Gastroesophageal sphincter (tissue), 4 donors: ENCODE data around the gene TRPC4AP. TPM values are rescaled to one million over a fixed set of nuclear protein-coding genes. Genes with fewer than 3 reads are reported as not detected.

ENCODE experiments used
- ATAC-seq: fragments of 150-250 bp; one replicate; pipeline ENCODE4 v1.9.1; 2016; ENCODE audit warnings: mild to moderate bottlenecking, moderate library complexity
- H3K27ac ChIP-seq, 4 donors: fragments of 200-600 bp; sonication (generic) in 3 of 4; 1 replicate in 3 of 4; 2 replicates in 1 of 4; pipeline ENCODE4 v1.5.1; 2016 to 2019
- H3K27me3 ChIP-seq: fragments of 200-600 bp; sonication (generic); one replicate; pipeline ENCODE4 v1.5.1; 2019
- H3K36me3 ChIP-seq, 2 donors: fragments of 200-600 bp; sonication (generic); one replicate each; pipeline ENCODE4 v1.5.1; 2019; ENCODE audit warnings: control low read depth in 1 of 2
- H3K4me1 ChIP-seq, 3 donors: fragments of 200-600 bp; sonication (generic); 1 replicate in 2 of 3; 2 replicates in 1 of 3; pipeline ENCODE4 v1.5.1; 2016 to 2019; ENCODE audit warnings: control low read depth in 2 of 3
- H3K4me3 ChIP-seq, 2 donors: fragments of 200-600 bp; sonication (generic); one replicate each; pipeline ENCODE4 v1.5.1; 2019; ENCODE audit warnings: mild to moderate bottlenecking in 1 of 2, moderate library complexity in 1 of 2
- H3K9me3 ChIP-seq, 3 donors: fragments of 200-600 bp; sonication (generic); one replicate each; pipeline ENCODE4 v1.5.1; 2017 to 2019; ENCODE audit warnings: control low read depth in 2 of 3
- EP300 ChIP-seq: sonication (generic); formaldehyde crosslinking; IDR thresholded peaks from one replicate; pipeline ENCODE4 v1.6.1; 2017; ENCODE audit warnings: antibody characterized with exemption, mild to moderate bottlenecking
- POLR2A ChIP-seq, 2 donors: fragments of 450-650 bp; IDR thresholded peaks; one replicate each; pipeline ENCODE4 v1.6.1; 2017; ENCODE audit warnings: antibody characterized with exemption in 2 of 2, mild to moderate bottlenecking in 2 of 2, moderate library complexity in 1 of 2
- POLR2AphosphoS5 ChIP-seq: sonication (generic); formaldehyde crosslinking; IDR thresholded peaks from one replicate; pipeline ENCODE4 v1.6.1; 2017; ENCODE audit warnings: antibody characterized with exemption
- WGBS, 2 donors: methylation state at CpG; one replicate each; pipeline ENCODE4 v1.1.5; 2018; ENCODE audit warnings: low coverage in 1 of 2; 5-methylcytosine and 5-hydroxymethylcytosine counted together
- total RNA-seq, 4 donors: library from RNA; depleted of rRNA; stranded (reverse); fragments of >200 nt; gene quantifications; one replicate each; pipeline ENCODE4 v1.1.0, GENCODE V29; 2016
- TF ChIP-seq, protein P1 (sequence below), 4 experiments: fragments of 200-600 bp in 2 of 4; fragments of 450-650 bp in 2 of 4; sonication (generic) in 1 of 4; IDR thresholded peaks; one replicate each; pipeline ENCODE4 v1.5.1; 2017 to 2019; ENCODE audit warnings: antibody characterized with exemption in 4 of 4, mild to moderate bottlenecking in 2 of 4, moderate library complexity in 2 of 4

TRPC4AP gene
- total RNA-seq, 4 donors from 2014 or later = 47.5 to 57.1 (median 52.4) TPM

DNA sequence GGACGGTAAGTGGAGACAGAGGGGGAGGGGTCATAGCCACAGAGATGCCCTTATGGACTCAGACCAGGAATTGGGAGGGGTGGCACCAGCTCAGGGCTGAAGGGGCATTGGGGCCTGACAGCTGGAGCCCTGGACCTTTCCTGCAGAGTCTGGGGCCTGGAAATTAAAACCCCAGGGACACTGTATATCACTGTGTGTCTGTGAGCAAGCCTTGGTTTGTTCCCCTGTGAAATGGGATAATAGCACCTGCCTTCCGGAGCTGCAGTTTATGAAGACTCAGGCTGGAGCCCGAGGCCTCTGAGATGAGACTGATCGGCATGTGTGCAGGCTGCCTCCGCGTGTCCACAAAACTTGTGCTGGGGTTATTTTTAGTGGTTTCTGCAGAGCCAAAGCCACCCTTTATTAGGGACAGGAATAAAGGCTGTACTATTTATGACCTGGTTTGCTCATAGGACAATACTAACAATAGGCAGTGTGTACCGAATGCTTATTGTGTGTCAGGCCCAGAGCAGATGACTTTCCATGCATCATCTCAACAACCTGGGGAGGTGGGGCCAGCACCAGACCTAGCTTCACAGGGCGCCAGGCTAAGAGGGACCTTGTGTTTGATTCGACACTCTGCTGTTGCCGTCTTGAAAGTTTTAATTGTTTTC is 114.4 kb downstream of the TRPC4AP start:
- H3K4me1 ChIP-seq = peaks cover 0 to under 1% (median 0%) of the 10 kb centered on the region in 3 donors
- H3K27me3 ChIP-seq = peaks cover 38% of the 10 kb centered on the region
- no peaks in the 10 kb centered on the region for H3K9me3 ChIP-seq
- TF ChIP-seq, protein P1, sequence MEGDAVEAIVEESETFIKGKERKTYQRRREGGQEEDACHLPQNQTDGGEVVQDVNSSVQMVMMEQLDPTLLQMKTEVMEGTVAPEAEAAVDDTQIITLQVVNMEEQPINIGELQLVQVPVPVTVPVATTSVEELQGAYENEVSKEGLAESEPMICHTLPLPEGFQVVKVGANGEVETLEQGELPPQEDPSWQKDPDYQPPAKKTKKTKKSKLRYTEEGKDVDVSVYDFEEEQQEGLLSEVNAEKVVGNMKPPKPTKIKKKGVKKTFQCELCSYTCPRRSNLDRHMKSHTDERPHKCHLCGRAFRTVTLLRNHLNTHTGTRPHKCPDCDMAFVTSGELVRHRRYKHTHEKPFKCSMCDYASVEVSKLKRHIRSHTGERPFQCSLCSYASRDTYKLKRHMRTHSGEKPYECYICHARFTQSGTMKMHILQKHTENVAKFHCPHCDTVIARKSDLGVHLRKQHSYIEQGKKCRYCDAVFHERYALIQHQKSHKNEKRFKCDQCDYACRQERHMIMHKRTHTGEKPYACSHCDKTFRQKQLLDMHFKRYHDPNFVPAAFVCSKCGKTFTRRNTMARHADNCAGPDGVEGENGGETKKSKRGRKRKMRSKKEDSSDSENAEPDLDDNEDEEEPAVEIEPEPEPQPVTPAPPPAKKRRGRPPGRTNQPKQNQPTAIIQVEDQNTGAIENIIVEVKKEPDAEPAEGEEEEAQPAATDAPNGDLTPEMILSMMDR (IDR thresholded peaks at IDR 0.05) = no peak
- TF ChIP-seq POLR2AphosphoS5 = no peak
- TF ChIP-seq EP300 = no peak
- TF ChIP-seq POLR2A (IDR thresholded peaks at IDR 0.05) = no peak
- no peak overlapping the region for H3K27ac ChIP-seq
- peak; percentile 8 for ATAC-seq
- whole genome bisulfite sequencing, 2 donors = 60 to 76% methylated on average over 3 to 4 of the region's 10 CpGs
- H3K4me3 ChIP-seq = no peak overlapping the region
- no peaks in the 10 kb centered on the region for H3K36me3 ChIP-seq

DNA sequence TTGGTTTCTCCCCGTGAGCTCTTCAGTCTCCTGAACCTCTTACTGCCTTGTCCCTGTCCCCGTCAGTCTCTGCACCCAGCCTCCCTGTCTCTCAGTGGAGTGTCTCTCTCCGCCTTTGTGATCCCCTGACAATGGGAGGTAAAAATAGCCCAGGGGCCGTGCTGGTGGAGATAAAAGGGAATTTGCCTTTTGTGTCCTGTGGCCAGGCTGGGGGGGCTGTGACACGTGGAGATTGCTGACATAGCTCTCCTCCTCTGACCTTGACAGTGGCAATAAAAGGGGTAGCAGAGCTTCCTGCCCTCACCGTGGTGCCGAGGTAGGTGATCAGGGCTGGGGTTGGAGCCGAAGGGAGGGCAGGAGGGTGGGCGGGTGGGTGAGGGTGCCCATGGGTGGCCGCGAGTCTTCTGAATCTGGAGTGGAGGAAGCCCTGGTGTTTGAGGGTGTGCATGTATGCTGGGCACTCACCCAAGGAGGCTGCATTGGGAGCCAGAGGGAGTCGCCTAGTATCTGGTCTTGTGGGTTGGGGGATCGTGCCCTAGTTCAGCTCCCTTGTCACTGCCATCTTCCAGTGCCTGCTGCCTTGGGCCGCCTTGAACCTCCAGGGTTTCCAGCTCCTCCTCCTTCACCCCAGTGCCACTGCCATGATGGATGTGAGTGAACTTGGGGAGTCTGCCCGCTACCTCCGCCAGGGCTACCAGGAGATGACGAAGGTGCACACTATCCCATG is 115.1 kb downstream of the TRPC4AP start:
- Histone ChIP-seq H3K27me3 (peaks cover 31% of the 10 kb centered on the region), H3K9me3 (no peaks in the 10 kb centered on the region), H3K36me3 (no peaks in the 10 kb centered on the region), H3K4me1 (no peaks in the 10 kb centered on the region), H3K27ac (no peak overlapping the region), H3K4me3 (no peak overlapping the region)
- TF ChIP-seq EP300 (no peak), POLR2A (IDR thresholded peaks at IDR 0.05) (no peak), POLR2AphosphoS5 (no peak)
- TF ChIP-seq, protein P1 (IDR thresholded peaks at IDR 0.05) = no peak
- WGBS, 2 donors = 38 to 43% methylated on average over 3 to 5 of the region's 17 CpGs
- ATAC-seq = no peak

DNA sequence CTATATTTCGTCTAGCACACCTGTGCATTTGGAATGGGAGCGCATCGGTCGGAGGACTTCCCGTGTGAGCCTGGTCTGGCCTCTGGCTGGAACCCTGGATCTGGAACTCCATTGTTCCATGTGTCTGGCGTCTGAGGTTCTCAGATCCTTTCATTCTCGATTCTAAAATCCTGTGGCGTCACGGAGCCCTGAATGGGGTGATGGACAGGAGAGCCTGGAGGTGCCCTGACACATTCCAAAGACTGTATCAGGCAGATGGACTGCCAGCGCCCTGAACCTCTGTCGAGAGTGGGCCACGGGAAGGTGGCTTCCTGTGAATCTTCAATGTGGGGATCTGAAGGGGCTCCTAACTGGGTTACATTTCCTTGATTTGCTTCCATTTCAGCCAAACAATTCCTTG is 116.3 kb downstream of the TRPC4AP start:
- WGBS, 2 donors = 67 to 70% methylated on average over 2 to 7 of the region's 12 CpGs
- Histone ChIP-seq H3K27me3 (peaks cover 19% of the 10 kb centered on the region), H3K4me3 (no peak overlapping the region), H3K4me1 (no peaks in the 10 kb centered on the region), H3K9me3 (no peaks in the 10 kb centered on the region), H3K27ac (no peak overlapping the region), H3K36me3 (no peaks in the 10 kb centered on the region)
- TF ChIP-seq POLR2A (IDR thresholded peaks at IDR 0.05) = no peak
- no peak for TF ChIP-seq POLR2AphosphoS5
- TF ChIP-seq, protein P1 (IDR thresholded peaks at IDR 0.05) = no peak
- TF ChIP-seq EP300 = no peak
- no peak for ATAC-seq

DNA sequence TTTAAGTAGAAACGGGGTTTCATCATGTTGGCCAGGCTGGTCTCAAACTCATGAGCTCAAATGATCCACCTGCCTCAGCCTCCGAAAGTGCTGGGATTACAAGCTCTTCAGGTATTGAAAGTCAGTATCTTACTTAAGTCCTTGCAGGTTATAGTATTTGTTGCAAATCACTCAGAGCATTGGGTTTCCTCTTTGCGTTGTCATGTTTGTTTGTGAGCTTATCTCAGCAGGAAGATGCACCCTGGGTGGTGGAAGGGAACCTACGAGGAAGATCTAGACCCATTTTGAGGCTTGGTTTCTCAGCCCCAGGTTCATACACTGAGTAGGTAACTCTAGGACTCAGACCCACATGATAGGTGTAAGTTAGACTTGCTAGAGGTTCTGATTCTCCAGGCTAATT is 118.4 kb downstream of the TRPC4AP start:
- Histone ChIP-seq H3K27ac (no peak overlapping the region), H3K27me3 (no peaks in the 10 kb centered on the region), H3K9me3 (no peaks in the 10 kb centered on the region), H3K4me1 (no peaks in the 10 kb centered on the region), H3K36me3 (no peaks in the 10 kb centered on the region), H3K4me3 (no peak overlapping the region)
- no peak for ATAC-seq
- WGBS, 2 donors = 56 to 89% methylated on average over 3 to 4 of the region's 4 CpGs
- TF ChIP-seq EP300 (no peak), POLR2AphosphoS5 (no peak), POLR2A (IDR thresholded peaks at IDR 0.05) (no peak)
- TF ChIP-seq, protein P1 (IDR thresholded peaks at IDR 0.05) = no peak
